ENCODE results near the gene STUB1.

Gene STUB1

DNA sequence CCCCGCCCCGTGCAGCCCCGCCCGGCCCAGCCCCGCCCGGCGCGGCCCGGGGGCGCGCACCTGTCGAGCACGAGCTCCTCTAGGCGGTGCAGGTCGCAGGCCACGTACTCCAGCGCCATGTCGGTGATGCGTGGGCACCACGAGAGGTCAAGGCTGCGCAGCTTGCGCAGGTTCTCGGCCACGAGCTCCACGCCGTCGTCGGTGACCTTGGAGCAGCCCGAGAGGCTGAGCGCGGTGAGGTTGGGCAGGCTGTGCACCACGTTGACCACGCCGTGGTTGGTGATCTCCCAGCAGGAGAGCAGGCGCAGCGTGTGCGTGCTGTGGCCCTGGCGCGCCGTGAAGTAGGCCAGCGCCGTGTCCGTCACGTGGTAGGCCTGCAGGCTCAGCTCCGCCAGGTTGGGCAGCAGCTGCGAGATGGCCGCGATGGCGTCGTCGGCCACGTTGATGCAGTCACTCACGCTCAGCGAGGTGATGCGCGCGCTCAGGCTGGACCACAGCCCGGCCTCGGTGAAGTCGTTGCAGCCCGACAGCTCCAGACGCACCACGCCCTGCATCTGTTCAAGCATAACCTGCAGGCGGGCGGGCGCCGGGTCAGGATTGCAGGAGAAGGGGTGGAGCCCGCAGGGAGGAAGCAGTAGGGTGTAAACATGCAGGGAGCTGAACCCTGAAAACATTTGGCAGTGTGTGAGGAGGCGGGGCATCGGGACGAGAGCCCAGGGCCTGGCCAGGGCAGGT is 15.3 kb downstream of the STUB1 start:
- H3K4me3 ChIP-seq (ENCODE audit: insufficient read depth, low read depth, low read length): no peak overlapping the region
- WGBS, 2 experiments: 12 to 13% methylated on average over 71 of the region's 71 CpGs
- no peaks in the 10 kb centered on the region for H3K9me3 ChIP-seq (ENCODE audit: control insufficient read depth, low read length)
- peaks cover 11% of the 10 kb centered on the region for H3K4me1 ChIP-seq (ENCODE audit: control insufficient read depth, insufficient read depth, low read length)
- no peaks in the 10 kb centered on the region for H3K36me3 ChIP-seq (ENCODE audit: control insufficient read depth, insufficient read depth, low read length)
- no peak overlapping the region for H3K27ac ChIP-seq (ENCODE audit: insufficient read depth, low read depth, low read length, poor library complexity, severe bottlenecking)
- H3K27me3 ChIP-seq (ENCODE audit: control insufficient read depth, insufficient read depth, low read length, poor library complexity, severe bottlenecking): peaks cover 96% of the 10 kb centered on the region

DNA sequence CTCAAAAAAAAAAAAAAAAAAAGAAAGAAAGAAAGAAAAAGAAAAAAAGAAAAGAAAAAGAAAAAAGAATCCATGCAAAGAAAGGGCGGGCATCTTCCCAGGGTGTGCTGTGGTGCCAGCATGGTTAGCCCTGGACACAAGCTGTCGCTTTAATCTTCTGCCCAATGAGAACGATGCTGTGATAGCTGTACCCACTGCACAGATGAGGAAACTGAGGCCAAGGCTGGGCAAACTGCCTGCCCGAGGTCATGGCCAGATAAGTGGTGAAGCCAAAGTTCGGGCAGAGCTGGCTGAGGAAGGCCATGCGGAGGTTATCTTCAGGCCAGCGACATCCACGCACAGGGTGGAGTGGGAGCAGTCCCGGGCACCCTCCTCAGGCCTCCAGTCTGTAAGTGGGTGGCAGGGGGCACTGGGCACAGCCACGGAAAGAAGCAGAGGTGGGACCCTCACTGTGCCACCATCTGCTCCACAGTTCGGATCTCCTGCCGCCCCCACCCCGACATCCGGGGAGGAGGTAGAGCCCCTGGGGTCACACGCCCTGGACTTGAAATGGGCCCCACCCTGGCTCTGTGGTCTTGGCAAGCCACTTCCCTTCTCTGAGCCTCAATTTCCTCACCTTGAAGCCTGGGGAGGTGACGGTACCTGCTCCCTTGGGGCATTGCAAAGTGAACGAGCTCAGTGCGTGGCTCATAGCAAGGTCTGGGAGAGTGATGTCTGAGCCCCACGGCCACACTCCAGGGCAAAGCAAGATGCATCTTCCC is 18.9 kb downstream of the STUB1 start:
- no peaks in the 10 kb centered on the region for H3K9me3 ChIP-seq (ENCODE audit: control insufficient read depth, low read length)
- H3K27ac ChIP-seq (ENCODE audit: insufficient read depth, low read depth, low read length, poor library complexity, severe bottlenecking): no peak overlapping the region
- peaks cover 99% of the 10 kb centered on the region for H3K27me3 ChIP-seq (ENCODE audit: control insufficient read depth, insufficient read depth, low read length, poor library complexity, severe bottlenecking)
- WGBS, 2 experiments: 77 to 79% methylated on average over 19 of the region's 19 CpGs
- H3K4me3 ChIP-seq (ENCODE audit: insufficient read depth, low read depth, low read length): no peak overlapping the region
- no peaks in the 10 kb centered on the region for H3K36me3 ChIP-seq (ENCODE audit: control insufficient read depth, insufficient read depth, low read length)
- H3K4me1 ChIP-seq (ENCODE audit: control insufficient read depth, insufficient read depth, low read length): peaks cover 10% of the 10 kb centered on the region

- Histone ChIP-seq H3K4me1 (ENCODE audit: control insufficient read depth, insufficient read depth, low read length) (peaks cover 5% of the 10 kb centered on the region), H3K36me3 (ENCODE audit: control insufficient read depth, insufficient read depth, low read length) (no peaks in the 10 kb centered on the region), H3K27me3 (ENCODE audit: control insufficient read depth, insufficient read depth, low read length, poor library complexity, severe bottlenecking) (peaks cover 99% of the 10 kb centered on the region), H3K9me3 (ENCODE audit: control insufficient read depth, low read length) (no peaks in the 10 kb centered on the region), H3K4me3 (ENCODE audit: insufficient read depth, low read depth, low read length) (no peak overlapping the region), H3K27ac (ENCODE audit: insufficient read depth, low read depth, low read length, poor library complexity, severe bottlenecking) (no peak overlapping the region)
- 7 to 8% methylated on average over 76 of the region's 76 CpGs for WGBS, 2 experiments
These were observed 20.7 kb downstream of the STUB1 start for GRCh38 chr16:700684-701584.

GRCh38 chr16:702341-702740 is 22.1 kb downstream of the STUB1 start:
- WGBS, 2 experiments: 84% methylated on average over 19 of the region's 19 CpGs
- Histone ChIP-seq H3K36me3 (ENCODE audit: control insufficient read depth, insufficient read depth, low read length) (no peaks in the 10 kb centered on the region), H3K27me3 (ENCODE audit: control insufficient read depth, insufficient read depth, low read length, poor library complexity, severe bottlenecking) (peaks cover 100% of the 10 kb centered on the region), H3K9me3 (ENCODE audit: control insufficient read depth, low read length) (no peaks in the 10 kb centered on the region), H3K4me1 (ENCODE audit: control insufficient read depth, insufficient read depth, low read length) (peaks cover 12% of the 10 kb centered on the region), H3K4me3 (ENCODE audit: insufficient read depth, low read depth, low read length) (no peak overlapping the region), H3K27ac (ENCODE audit: insufficient read depth, low read depth, low read length, poor library complexity, severe bottlenecking) (no peak overlapping the region)

GRCh38 chr16:703406-703805 is 23.2 kb downstream of the STUB1 start:
- no peak overlapping the region for H3K4me3 ChIP-seq (ENCODE audit: insufficient read depth, low read depth, low read length)
- H3K9me3 ChIP-seq (ENCODE audit: control insufficient read depth, low read length): no peaks in the 10 kb centered on the region
- 81 to 84% methylated on average over 12 of the region's 12 CpGs for WGBS, 2 experiments
- no peak overlapping the region for H3K27ac ChIP-seq (ENCODE audit: insufficient read depth, low read depth, low read length, poor library complexity, severe bottlenecking)
- peaks cover 100% of the 10 kb centered on the region for H3K27me3 ChIP-seq (ENCODE audit: control insufficient read depth, insufficient read depth, low read length, poor library complexity, severe bottlenecking)
- H3K36me3 ChIP-seq (ENCODE audit: control insufficient read depth, insufficient read depth, low read length): no peaks in the 10 kb centered on the region
- peaks cover 12% of the 10 kb centered on the region for H3K4me1 ChIP-seq (ENCODE audit: control insufficient read depth, insufficient read depth, low read length)

- Histone ChIP-seq H3K27ac (ENCODE audit: insufficient read depth, low read depth, low read length, poor library complexity, severe bottlenecking) (no peak overlapping the region), H3K9me3 (ENCODE audit: control insufficient read depth, low read length) (no peaks in the 10 kb centered on the region), H3K36me3 (ENCODE audit: control insufficient read depth, insufficient read depth, low read length) (no peaks in the 10 kb centered on the region), H3K27me3 (ENCODE audit: control insufficient read depth, insufficient read depth, low read length, poor library complexity, severe bottlenecking) (peaks cover 100% of the 10 kb centered on the region), H3K4me3 (ENCODE audit: insufficient read depth, low read depth, low read length) (no peak overlapping the region), H3K4me1 (ENCODE audit: control insufficient read depth, insufficient read depth, low read length) (peaks cover 12% of the 10 kb centered on the region)
- WGBS, 2 experiments: 77 to 82% methylated on average over 7 of the region's 7 CpGs
These were observed 23.8 kb downstream of the STUB1 start for GRCh38 chr16:704047-704446.

- H3K4me1 ChIP-seq (ENCODE audit: control insufficient read depth, insufficient read depth, low read length): peaks cover 18% of the 10 kb centered on the region
- peaks cover 98% of the 10 kb centered on the region for H3K27me3 ChIP-seq (ENCODE audit: control insufficient read depth, insufficient read depth, low read length, poor library complexity, severe bottlenecking)
- no peak overlapping the region for H3K4me3 ChIP-seq (ENCODE audit: insufficient read depth, low read depth, low read length)
- 21 to 23% methylated on average over 50 of the region's 50 CpGs for WGBS, 2 experiments
- H3K36me3 ChIP-seq (ENCODE audit: control insufficient read depth, insufficient read depth, low read length): no peaks in the 10 kb centered on the region
- H3K27ac ChIP-seq (ENCODE audit: insufficient read depth, low read depth, low read length, poor library complexity, severe bottlenecking): no peak overlapping the region
- no peaks in the 10 kb centered on the region for H3K9me3 ChIP-seq (ENCODE audit: control insufficient read depth, low read length)
These were observed 24.6 kb downstream of the STUB1 start for GRCh38 chr16:704552-705380.

DNA sequence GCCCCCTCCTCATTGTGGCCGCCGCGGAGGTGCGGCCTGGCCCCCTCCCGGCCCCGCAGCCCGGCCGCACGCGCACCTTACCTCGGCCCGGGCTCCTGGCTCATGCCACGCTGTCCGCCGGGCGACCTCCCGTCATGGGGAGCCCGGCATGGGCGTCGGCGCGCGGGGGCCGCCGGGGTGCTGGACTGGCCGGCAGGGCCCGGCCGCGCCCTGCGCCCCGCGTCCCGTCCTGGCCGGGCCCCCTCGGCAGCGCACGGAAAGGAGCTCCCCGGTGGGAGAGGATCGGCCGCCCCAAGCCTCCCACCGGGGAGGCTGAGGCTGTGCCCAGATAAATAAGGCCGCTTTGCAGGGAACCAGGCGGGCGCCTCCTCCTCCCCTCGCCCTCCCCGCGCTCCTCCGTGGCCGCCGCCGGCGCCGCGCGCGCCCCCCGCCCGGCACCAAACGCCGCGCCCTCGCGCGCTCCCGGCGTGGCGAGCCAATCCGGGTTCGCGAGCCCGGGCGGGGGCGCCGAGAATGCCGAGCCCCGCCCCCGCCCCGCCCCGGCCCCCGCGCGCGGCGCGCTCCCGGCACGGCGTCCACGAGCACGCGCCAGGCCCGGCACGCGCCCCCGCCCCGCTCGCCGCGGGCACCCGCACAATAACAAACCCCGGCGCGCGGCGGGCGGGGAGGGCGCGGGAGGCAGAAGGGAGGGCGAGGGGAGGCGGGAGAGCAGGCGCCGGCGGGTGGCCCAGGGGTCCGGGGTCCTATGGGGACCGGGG is 25.4 kb downstream of the STUB1 start, which contains the start of gene FBXL16:
TSS of gene FBXL16 (minus strand) at position 371 of the 758 bp plus-strand sequence. CDS start 8,396 bp downstream, outside the sequence.
- Histone ChIP-seq H3K27me3 (ENCODE audit: control insufficient read depth, insufficient read depth, low read length, poor library complexity, severe bottlenecking) (peaks cover 96% of the 10 kb centered on the region), H3K4me3 (ENCODE audit: insufficient read depth, low read depth, low read length) (peak within 1 kb of the TSS; percentile 13)
- 1% methylated on average over 115 of the region's 115 CpGs for WGBS, 2 experiments

More for the DNA sequence above, 25.4 kb downstream of the STUB1 start, which contains the start of gene FBXL16:
- no peaks in the 10 kb centered on the region for H3K36me3 ChIP-seq (ENCODE audit: control insufficient read depth, insufficient read depth, low read length)
- H3K9me3 ChIP-seq (ENCODE audit: control insufficient read depth, low read length): no peaks in the 10 kb centered on the region
- no peak within 1 kb of the TSS for H3K27ac ChIP-seq (ENCODE audit: insufficient read depth, low read depth, low read length, poor library complexity, severe bottlenecking)
- H3K4me1 ChIP-seq (ENCODE audit: control insufficient read depth, insufficient read depth, low read length): peaks cover 26% of the 10 kb centered on the region

Data from ectodermal cell (in vitro differentiated cells).